ENCODE results near the gene DNAJC4.

DNA sequence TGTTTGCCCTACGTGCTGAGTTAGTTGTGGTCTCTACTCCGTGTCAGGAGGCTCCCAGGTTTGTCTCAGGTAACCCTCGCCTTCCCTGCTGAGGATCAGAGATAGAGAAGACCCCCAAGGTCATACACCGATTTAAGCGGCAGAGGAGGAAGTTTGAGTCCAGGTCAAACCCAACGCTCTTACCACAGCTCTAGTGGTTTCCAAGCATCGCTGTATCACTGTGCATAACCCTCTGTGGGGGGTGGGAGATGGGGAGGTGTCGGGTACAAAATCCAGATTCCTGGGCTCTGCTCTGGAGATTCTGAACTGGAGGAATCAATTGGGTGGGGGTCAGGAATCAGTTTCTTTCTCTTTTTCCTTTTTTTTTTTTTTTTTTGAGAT lies 627 bp downstream of the DNAJC4 start:
- TF ChIP-seq, protein P1, sequence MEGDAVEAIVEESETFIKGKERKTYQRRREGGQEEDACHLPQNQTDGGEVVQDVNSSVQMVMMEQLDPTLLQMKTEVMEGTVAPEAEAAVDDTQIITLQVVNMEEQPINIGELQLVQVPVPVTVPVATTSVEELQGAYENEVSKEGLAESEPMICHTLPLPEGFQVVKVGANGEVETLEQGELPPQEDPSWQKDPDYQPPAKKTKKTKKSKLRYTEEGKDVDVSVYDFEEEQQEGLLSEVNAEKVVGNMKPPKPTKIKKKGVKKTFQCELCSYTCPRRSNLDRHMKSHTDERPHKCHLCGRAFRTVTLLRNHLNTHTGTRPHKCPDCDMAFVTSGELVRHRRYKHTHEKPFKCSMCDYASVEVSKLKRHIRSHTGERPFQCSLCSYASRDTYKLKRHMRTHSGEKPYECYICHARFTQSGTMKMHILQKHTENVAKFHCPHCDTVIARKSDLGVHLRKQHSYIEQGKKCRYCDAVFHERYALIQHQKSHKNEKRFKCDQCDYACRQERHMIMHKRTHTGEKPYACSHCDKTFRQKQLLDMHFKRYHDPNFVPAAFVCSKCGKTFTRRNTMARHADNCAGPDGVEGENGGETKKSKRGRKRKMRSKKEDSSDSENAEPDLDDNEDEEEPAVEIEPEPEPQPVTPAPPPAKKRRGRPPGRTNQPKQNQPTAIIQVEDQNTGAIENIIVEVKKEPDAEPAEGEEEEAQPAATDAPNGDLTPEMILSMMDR (IDR thresholded peaks at IDR 0.05; ENCODE audit: poor library complexity, severe bottlenecking): no peak
- TF ChIP-seq EP300 (conservative IDR thresholded peaks at IDR 0.05; ENCODE audit: poor library complexity, severe bottlenecking): no peak

Data from neural cell (in vitro differentiated cells).